HepG2 (cell line): ENCODE measurements around the gene NEAT1. TPM values are rescaled to one million over a fixed set of nuclear protein-coding genes. Genes with fewer than 3 reads are reported as not detected.

ENCODE experiments used
- ARID5B ChIP-seq: IDR thresholded peaks from 2 replicates; pipeline ENCODE4 v1.4.0; 2020; ENCODE audit warnings: mild to moderate bottlenecking, missing genetic modification reagents
- ERF ChIP-seq: IDR thresholded peaks from 2 replicates; pipeline ENCODE4 v1.6.1; 2018; ENCODE audit warnings: missing biosample characterization, missing genetic modification reagents
- GTF2F1 ChIP-seq: fragments of 150-350 bp; IDR thresholded peaks from 2 replicates; pipeline ENCODE4 v1.6.1; 2014; ENCODE audit warnings: low read length
- HMGXB4 ChIP-seq, 2 experiments: sonication (generic) in 1 of 2; formaldehyde crosslinking in 1 of 2; IDR thresholded peaks; 2 replicates each; pipeline versions ENCODE4 v1.4.0 to v1.6.1; 2018 to 2020; ENCODE audit warnings: missing genetic modification reagents in 2 of 2, borderline replicate concordance in 1 of 2, low read depth in 1 of 2, mild to moderate bottlenecking in 1 of 2, missing biosample characterization in 1 of 2
- KDM3A ChIP-seq: IDR thresholded peaks from 2 replicates; pipeline ENCODE4 v1.6.1; 2018; ENCODE audit warnings: low read depth, missing compliant biosample characterization
- KDM5A ChIP-seq: fragments of 200-600 bp; sonication (generic); IDR thresholded peaks from 2 replicates; pipeline ENCODE4 v1.7.0; 2018; ENCODE audit warnings: antibody characterized with exemption, mild to moderate bottlenecking, low read length, borderline replicate concordance
- PAF1 ChIP-seq: IDR thresholded peaks from 2 replicates; pipeline ENCODE4 v1.6.1; 2016; ENCODE audit warnings: missing genetic modification reagents, missing compliant biosample characterization
- PCBP1 ChIP-seq: fragments of 200-400 bp; formaldehyde crosslinking; IDR thresholded peaks from 2 replicates; pipeline ENCODE4 v1.6.1; 2017; ENCODE audit warnings: mild to moderate bottlenecking, low read depth, low read length, borderline replicate concordance
- POLR2A ChIP-seq, 2 experiments: IDR thresholded peaks; 2 replicates each; pipeline ENCODE4 v1.6.1; 2011; ENCODE audit warnings: low read depth in 2 of 2, low read length in 2 of 2, mild to moderate bottlenecking in 1 of 2, moderate library complexity in 1 of 2; ENCODE audit not compliant: insufficient read depth in 1 of 2
- RBAK ChIP-seq: sonication (generic); formaldehyde crosslinking; IDR thresholded peaks from 2 replicates; pipeline ENCODE4 v1.5.1; 2020; ENCODE audit warnings: mild to moderate bottlenecking, missing genetic modification reagents
- RNF219 ChIP-seq: sonication (generic); formaldehyde crosslinking; IDR thresholded peaks from 2 replicates; pipeline ENCODE4 v1.5.0; 2020; ENCODE audit warnings: mild to moderate bottlenecking, missing genetic modification reagents
- SUZ12 ChIP-seq: fragments of 150-350 bp; IDR thresholded peaks from 2 replicates; pipeline ENCODE4 v1.6.1; 2014; ENCODE audit warnings: low read depth, low read length
- THAP11 ChIP-seq: IDR thresholded peaks from 2 replicates; pipeline ENCODE4 v1.6.1; 2016; ENCODE audit warnings: missing biosample characterization, missing genetic modification reagents
- ZFP37 ChIP-seq: sonication (generic); formaldehyde crosslinking; IDR thresholded peaks from 2 replicates; pipeline ENCODE4 v1.4.0; 2020; ENCODE audit warnings: missing genetic modification reagents, borderline replicate concordance
- ZNF20 ChIP-seq: sonication (generic); formaldehyde crosslinking; IDR thresholded peaks from 2 replicates; pipeline ENCODE4 v1.4.0; 2020; ENCODE audit warnings: mild to moderate bottlenecking, moderate library complexity, missing genetic modification reagents
- ZNF546 ChIP-seq: sonication (generic); formaldehyde crosslinking; conservative IDR thresholded peaks from 2 replicates; pipeline ENCODE4 v1.8.1; 2023; ENCODE audit warnings: mild to moderate bottlenecking, missing genetic modification reagents
- ZNF749 ChIP-seq: sonication (generic); formaldehyde crosslinking; IDR thresholded peaks from 2 replicates; pipeline ENCODE4 v1.8.0; 2022; ENCODE audit warnings: mild to moderate bottlenecking, missing genetic modification reagents, moderate library complexity, borderline replicate concordance
- polyA plus RNA-seq, 8 experiments: library from polyadenylated mRNA; depleted of rRNA in 3 of 8; stranded (reverse) in 7 of 8; unstranded in 1 of 8; fragments of >200 nt; fragmentation: Illumina TruSeq in 4 of 8; extraction: Trizol in 4 of 8; gene quantifications; 2 replicates each; pipeline versions ENCODE4 v1.2.1 to v1.2.3, GENCODE V29; 2011 to 2016; ENCODE audit warnings: low read depth in 4 of 8, missing spikeins in 1 of 8, mixed read lengths in 1 of 8; ENCODE audit not compliant: insufficient read depth in 1 of 8
- total RNA-seq, 5 experiments: library from RNA; depleted of rRNA; stranded (reverse); fragments of >200 nt; fragmentation: Illumina TruSeq; extraction: Trizol; gene quantifications; 2 replicates each; pipeline ENCODE4 v1.2.3, GENCODE V29; 2016; ENCODE audit warnings: low read depth in 1 of 5
- TF ChIP-seq, protein P1 (sequence below): IDR thresholded peaks from 2 replicates; pipeline ENCODE4 v1.6.1; 2016

Gene NEAT1
- total and polyA plus RNA-seq, 2 of the 13 experiments (the other 11 are each of a cell fraction or from before 2014, with no cell fraction given), result 20.5 to 41.2 TPM

- TF ChIP-seq GTF2F1 (no peak), PCBP1 (0 out of 2 replicates have a peak, but pooled peaks have one; percentile 34), ZNF749 (CRISPR knock-in tag) (no peak; the same call in 1 of the 2 replicates), PAF1 (CRISPR knock-in tag) (no peak), ZNF546 (CRISPR knock-in tag) (no peak), RBAK (CRISPR knock-in tag) (no peak), KDM3A (CRISPR knock-in tag) (peak; percentile 90), ZNF20 (CRISPR knock-in tag) (no peak), ARID5B (peak; percentile 86), POLR2A (IDR thresholded peaks at IDR 0.05; ENCODE audit: insufficient read depth in 1 of 2, low read depth in 2 of 2, low read length in 2 of 2) (peak in 1 of 2 experiments; percentile 84; a peak in 2 of 4 replicates), SUZ12 (no peak), ERF (peak; percentile 92), RNF219 (CRISPR knock-in tag) (peak; percentile 98; the same call in 1 of the 2 replicates), KDM5A (no peak), HMGXB4 (CRISPR knock-in tag; IDR thresholded peaks at IDR 0.05; ENCODE audit: borderline replicate concordance in 1 of 2, low read depth in 1 of 2) (peak; percentile 87 to 89), ZFP37 (CRISPR knock-in tag) (0 out of 2 replicates have a peak, but pooled peaks have one; percentile 41), THAP11 (CRISPR knock-in tag) (peak; percentile 78)
- TF ChIP-seq, protein P1, sequence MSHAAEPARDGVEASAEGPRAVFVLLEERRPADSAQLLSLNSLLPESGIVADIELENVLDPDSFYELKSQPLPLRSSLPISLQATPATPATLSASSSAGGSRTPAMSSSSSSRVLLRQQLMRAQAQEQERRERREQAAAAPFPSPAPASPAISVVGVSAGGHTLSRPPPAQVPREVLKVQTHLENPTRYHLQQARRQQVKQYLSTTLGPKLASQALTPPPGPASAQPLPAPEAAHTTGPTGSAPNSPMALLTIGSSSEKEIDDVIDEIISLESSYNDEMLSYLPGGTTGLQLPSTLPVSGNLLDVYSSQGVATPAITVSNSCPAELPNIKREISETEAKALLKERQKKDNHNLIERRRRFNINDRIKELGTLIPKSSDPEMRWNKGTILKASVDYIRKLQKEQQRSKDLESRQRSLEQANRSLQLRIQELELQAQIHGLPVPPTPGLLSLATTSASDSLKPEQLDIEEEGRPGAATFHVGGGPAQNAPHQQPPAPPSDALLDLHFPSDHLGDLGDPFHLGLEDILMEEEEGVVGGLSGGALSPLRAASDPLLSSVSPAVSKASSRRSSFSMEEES (CRISPR knock-in tag), result peak; percentile 63
Observed at GRCh38 chr11:65382033-65382803, 40.4 kb upstream of the NEAT1 start, which contains the start of gene SLC25A45 (continued).
